Measurements from ENCODE around the gene GALNT9. TPM values are rescaled to one million over a fixed set of nuclear protein-coding genes. Genes with fewer than 3 reads are reported as not detected.

GALNT9 gene
- total and polyA plus RNA-seq, 8 donors, result 0.15 to 3.1 (median 0.19) TPM; not detected in 5

- peaks cover 12 to 20% (median 19%) of the 10 kb centered on the region in 4 donors for H3K9me3 ChIP-seq
- H3K4me3 ChIP-seq, result no peak overlapping the region
- H3K27me3 ChIP-seq, result peaks cover 0 to 67% (median 0%) of the 10 kb centered on the region in 3 donors
- intact Hi-C loops (cut with DNase I; ENCODE audit: low total_unique reads), result no loop called here
- no peaks in the 10 kb centered on the region for H3K4me1 ChIP-seq
- no peaks in the 10 kb centered on the region for H3K36me3 ChIP-seq
- WGBS, 5 donors, result 67 to 78% (median 72%) methylated on average over 10 to 20 of the region's 20 CpGs
- TF ChIP-seq POLR2A (IDR thresholded peaks at IDR 0.05) (no peak), POLR2AphosphoS5 (IDR thresholded peaks at IDR 0.05) (no peak), EP300 (IDR thresholded peaks at IDR 0.05) (no peak)
- TF ChIP-seq, protein P1, sequence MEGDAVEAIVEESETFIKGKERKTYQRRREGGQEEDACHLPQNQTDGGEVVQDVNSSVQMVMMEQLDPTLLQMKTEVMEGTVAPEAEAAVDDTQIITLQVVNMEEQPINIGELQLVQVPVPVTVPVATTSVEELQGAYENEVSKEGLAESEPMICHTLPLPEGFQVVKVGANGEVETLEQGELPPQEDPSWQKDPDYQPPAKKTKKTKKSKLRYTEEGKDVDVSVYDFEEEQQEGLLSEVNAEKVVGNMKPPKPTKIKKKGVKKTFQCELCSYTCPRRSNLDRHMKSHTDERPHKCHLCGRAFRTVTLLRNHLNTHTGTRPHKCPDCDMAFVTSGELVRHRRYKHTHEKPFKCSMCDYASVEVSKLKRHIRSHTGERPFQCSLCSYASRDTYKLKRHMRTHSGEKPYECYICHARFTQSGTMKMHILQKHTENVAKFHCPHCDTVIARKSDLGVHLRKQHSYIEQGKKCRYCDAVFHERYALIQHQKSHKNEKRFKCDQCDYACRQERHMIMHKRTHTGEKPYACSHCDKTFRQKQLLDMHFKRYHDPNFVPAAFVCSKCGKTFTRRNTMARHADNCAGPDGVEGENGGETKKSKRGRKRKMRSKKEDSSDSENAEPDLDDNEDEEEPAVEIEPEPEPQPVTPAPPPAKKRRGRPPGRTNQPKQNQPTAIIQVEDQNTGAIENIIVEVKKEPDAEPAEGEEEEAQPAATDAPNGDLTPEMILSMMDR (IDR thresholded peaks at IDR 0.05), result no peak
- DNase-seq, result no peak
- H3K27ac ChIP-seq, result no peak overlapping the region
These were observed 13.4 kb downstream of the GALNT9 start for GRCh38 chr12:132315951-132316350.

GRCh38 chr12:132315507-132315906 is 13.9 kb downstream of the GALNT9 start:
- TF ChIP-seq, protein P1 (IDR thresholded peaks at IDR 0.05), result no peak
- TF ChIP-seq POLR2AphosphoS5 (IDR thresholded peaks at IDR 0.05), result no peak
- no peak for TF ChIP-seq POLR2A (IDR thresholded peaks at IDR 0.05)

GRCh38 chr12:132314516-132315233 is 14.7 kb downstream of the GALNT9 start:
- no peaks in the 10 kb centered on the region for H3K36me3 ChIP-seq
- DNase-seq, result no peak
- intact Hi-C loops (cut with DNase I; ENCODE audit: low total_unique reads), result no loop called here
- TF ChIP-seq POLR2AphosphoS5 (IDR thresholded peaks at IDR 0.05) (no peak), EP300 (IDR thresholded peaks at IDR 0.05) (no peak), POLR2A (IDR thresholded peaks at IDR 0.05) (no peak)
- TF ChIP-seq, protein P1 (IDR thresholded peaks at IDR 0.05), result no peak
- H3K27ac ChIP-seq, result no peak overlapping the region
- no peaks in the 10 kb centered on the region for H3K4me1 ChIP-seq
- no peak overlapping the region for H3K4me3 ChIP-seq
- 83 to 89% (median 85%) methylated on average over 26 of the region's 26 CpGs for WGBS, 5 donors
- H3K27me3 ChIP-seq, result peaks cover 0 to 63% (median 0%) of the 10 kb centered on the region in 3 donors
- H3K9me3 ChIP-seq, result peaks cover 16 to 33% (median 31%) of the 10 kb centered on the region in 4 donors

More at GRCh38 chr12:132315507-132315906, 13.9 kb downstream of the GALNT9 start:
- H3K27ac ChIP-seq, result no peak overlapping the region
- no peak for DNase-seq
- peaks cover 16 to 25% (median 23%) of the 10 kb centered on the region in 4 donors for H3K9me3 ChIP-seq
- WGBS, 5 donors, result 90 to 93% (median 91%) methylated on average over 14 to 19 of the region's 19 CpGs
- no peaks in the 10 kb centered on the region for H3K4me1 ChIP-seq
- no peaks in the 10 kb centered on the region for H3K36me3 ChIP-seq
- intact Hi-C loops (cut with DNase I; ENCODE audit: low total_unique reads), result no loop called here
- peaks cover 0 to 63% (median 0%) of the 10 kb centered on the region in 3 donors for H3K27me3 ChIP-seq
- H3K4me3 ChIP-seq, result no peak overlapping the region

GRCh38 chr12:132314035-132314434 is 15.4 kb downstream of the GALNT9 start:
- no peak overlapping the region for H3K27ac ChIP-seq
- H3K4me1 ChIP-seq, result no peaks in the 10 kb centered on the region
- WGBS, 5 donors, result 86 to 93% (median 90%) methylated on average over 2 of the region's 2 CpGs
- no peak overlapping the region for H3K4me3 ChIP-seq
- H3K27me3 ChIP-seq, result peaks cover 0 to 63% (median 0%) of the 10 kb centered on the region in 3 donors
- DNase-seq, result no peak
- intact Hi-C loops (cut with DNase I; ENCODE audit: low total_unique reads), result no loop called here
- H3K9me3 ChIP-seq, result peaks cover 16 to 33% (median 33%) of the 10 kb centered on the region in 4 donors
- H3K36me3 ChIP-seq, result no peaks in the 10 kb centered on the region
- TF ChIP-seq POLR2AphosphoS5 (IDR thresholded peaks at IDR 0.05), result no peak
- TF ChIP-seq, protein P1 (IDR thresholded peaks at IDR 0.05), result no peak
- TF ChIP-seq POLR2A (IDR thresholded peaks at IDR 0.05), result no peak
